Hepatocyte (in vitro differentiated cells): Measurements from ENCODE around the gene PTH2R. TPM values are rescaled to one million over a fixed set of nuclear protein-coding genes. Genes with fewer than 3 reads are reported as not detected.
A peak's percentile ranks its signal among the peaks of the same experiment; 100 is the strongest.

Experiments
- DNase-seq: peaks from one replicate; pipeline ENCODE4 v3.0.0-alpha.2; 2016; ENCODE audit warnings: low spot score
- H2AFZ ChIP-seq: fragments of 200-600 bp; sonication (generic); 2 replicates; pipeline ENCODE4 v1.6.0; 2016; ENCODE audit warnings: antibody characterized with exemption, mild to moderate bottlenecking
- H3K27ac ChIP-seq: fragments of 200-600 bp; sonication (generic); 2 replicates; pipeline ENCODE4 v1.5.1; 2016; ENCODE audit warnings: mild to moderate bottlenecking
- H3K27me3 ChIP-seq: fragments of 200-600 bp; sonication (generic); 2 replicates; pipeline ENCODE4 v1.6.1; 2016
- H3K36me3 ChIP-seq: fragments of 200-600 bp; sonication (generic); replicated peaks from 2 replicates; pipeline ENCODE4 v1.5.1; 2016; ENCODE audit warnings: low read depth; ENCODE audit not compliant: insufficient read depth
- H3K4me1 ChIP-seq: fragments of 200-600 bp; sonication (generic); 2 replicates; pipeline ENCODE4 v1.5.1; 2016; ENCODE audit warnings: mild to moderate bottlenecking, moderate library complexity; ENCODE audit not compliant: insufficient read depth
- H3K4me2 ChIP-seq: fragments of 200-600 bp; sonication (generic); 2 replicates; pipeline ENCODE4 v1.6.0; 2016
- H3K4me3 ChIP-seq: fragments of 200-600 bp; sonication (generic); 2 replicates; pipeline ENCODE4 v1.5.1; 2016; ENCODE audit warnings: mild to moderate bottlenecking
- H3K79me2 ChIP-seq: fragments of 200-600 bp; sonication (generic); 2 replicates; pipeline ENCODE4 v1.6.0; 2017; ENCODE audit warnings: mild to moderate bottlenecking
- H3K9me2 ChIP-seq: fragments of 200-600 bp; sonication (generic); replicated peaks from 2 replicates; pipeline ENCODE4 v1.6.0; 2017; ENCODE audit warnings: mild to moderate bottlenecking; ENCODE audit not compliant: insufficient read depth
- H3K9me3 ChIP-seq: fragments of 200-600 bp; sonication (generic); 2 replicates; pipeline ENCODE4 v1.5.1; 2016; ENCODE audit warnings: low read depth, mild to moderate bottlenecking
- H4K20me1 ChIP-seq: fragments of 200-600 bp; sonication (generic); 2 replicates; pipeline ENCODE4 v1.6.0; 2016; ENCODE audit warnings: mild to moderate bottlenecking; ENCODE audit not compliant: insufficient read depth, poor library complexity, severe bottlenecking
- CTCF ChIP-seq: fragments of 200-600 bp; sonication (generic); IDR thresholded peaks from 2 replicates; pipeline ENCODE4 v1.5.1; 2016; ENCODE audit warnings: antibody characterized with exemption, mild to moderate bottlenecking; ENCODE audit not compliant: poor library complexity
- EZH2 ChIP-seq: fragments of 200-600 bp; sonication (generic); IDR thresholded peaks from 2 replicates; pipeline ENCODE4 v1.6.1; 2016; ENCODE audit warnings: antibody characterized with exemption, mild to moderate bottlenecking, borderline replicate concordance
- EZH2phosphoT487 ChIP-seq: fragments of 200-600 bp; sonication (generic); IDR thresholded peaks from one replicate; pipeline ENCODE4 v1.6.1; 2018; ENCODE audit warnings: antibody characterized with exemption, mild to moderate bottlenecking, low read depth, moderate library complexity; ENCODE audit not compliant: unreplicated experiment, severe bottlenecking
- WGBS: methylation state at CpG from one replicate; pipeline ENCODE4 v1.1.6; 2016; ENCODE audit warnings: low lambda C conversion rate; ENCODE audit errors: missing lambda C conversion rate; 5-methylcytosine and 5-hydroxymethylcytosine counted together
- polyA plus RNA-seq: library from polyadenylated mRNA; unstranded; fragments of >200 nt; fragmentation: Nextera tagmentation; extraction: Ambion mirVana; gene quantifications from 2 replicates; pipeline ENCODE4 v1.2.1, GENCODE V29; 2016
- total RNA-seq: library from RNA; depleted of rRNA; stranded (reverse); fragments of >200 nt; gene quantifications from 2 replicates; pipeline ENCODE4 v1.2.3, GENCODE V29; 2014

The PTH2R gene
- total and polyA plus RNA-seq, 2 experiments from 2014 or later, result not detected

- no peak for DNase-seq
- 17% methylated on average over 1 of the region's 1 CpG for WGBS
- Histone ChIP-seq H3K9me2 (no peaks in the 10 kb centered on the region), H3K27ac (no peak overlapping the region), H3K36me3 (no peaks in the 10 kb centered on the region), H3K79me2 (no peaks in the 10 kb centered on the region), H3K4me2 (no peak overlapping the region), H3K9me3 (no peaks in the 10 kb centered on the region), H4K20me1 (no peaks in the 10 kb centered on the region), H2AFZ (no peak overlapping the region), H3K4me1 (no peaks in the 10 kb centered on the region), H3K27me3 (peaks cover 18% of the 10 kb centered on the region), H3K4me3 (no peak overlapping the region)
- no peak for TF ChIP-seq EZH2phosphoT487
- TF ChIP-seq EZH2, result no peak
- TF ChIP-seq CTCF, result no peak
Observed at GRCh38 chr2:208399201-208399600, 7.4 kb upstream of the PTH2R start.

- no peak overlapping the region for H3K4me3 ChIP-seq
Observed at GRCh38 chr2:208407667-208408066, 1.1 kb downstream of the PTH2R start.

GRCh38 chr2:208413931-208414330 lies 7.3 kb downstream of the PTH2R start:
- H3K9me2 ChIP-seq, result no peaks in the 10 kb centered on the region
- no peaks in the 10 kb centered on the region for H4K20me1 ChIP-seq
- TF ChIP-seq EZH2phosphoT487 (no peak), EZH2 (no peak), CTCF (no peak)
- WGBS, result 78% methylated on average over 2 of the region's 2 CpGs
- no peak overlapping the region for H3K4me3 ChIP-seq
- no peaks in the 10 kb centered on the region for H3K9me3 ChIP-seq
- no peak overlapping the region for H2AFZ ChIP-seq
- no peak overlapping the region for H3K27ac ChIP-seq
- no peak overlapping the region for H3K4me2 ChIP-seq
- H3K27me3 ChIP-seq, result peaks cover under 1% of the 10 kb centered on the region
- H3K36me3 ChIP-seq, result no peaks in the 10 kb centered on the region
- H3K4me1 ChIP-seq, result no peaks in the 10 kb centered on the region
- no peaks in the 10 kb centered on the region for H3K79me2 ChIP-seq
- no peak for DNase-seq

More at GRCh38 chr2:208407667-208408066, 1.1 kb downstream of the PTH2R start:
- Histone ChIP-seq H3K79me2 (no peaks in the 10 kb centered on the region), H3K4me1 (peaks cover 13% of the 10 kb centered on the region), H2AFZ (no peak overlapping the region), H3K27ac (no peak overlapping the region), H4K20me1 (no peaks in the 10 kb centered on the region), H3K4me2 (peak overlapping the region; percentile 96), H3K36me3 (no peaks in the 10 kb centered on the region), H3K27me3 (peaks cover 55% of the 10 kb centered on the region), H3K9me3 (no peaks in the 10 kb centered on the region), H3K9me2 (no peaks in the 10 kb centered on the region)
- TF ChIP-seq EZH2 (no peak), EZH2phosphoT487 (no peak), CTCF (peak; percentile 61)
- 27% methylated on average over 9 of the region's 9 CpGs for WGBS
- peak; percentile 38 for DNase-seq

- DNase-seq, result no peak
- H2AFZ ChIP-seq, result no peak overlapping the region
- no peaks in the 10 kb centered on the region for H3K9me3 ChIP-seq
- TF ChIP-seq EZH2phosphoT487 (no peak), CTCF (no peak), EZH2 (no peak)
- no peak overlapping the region for H3K27ac ChIP-seq
- H3K27me3 ChIP-seq, result no peaks in the 10 kb centered on the region
- no peaks in the 10 kb centered on the region for H3K79me2 ChIP-seq
- 96% methylated on average over 4 of the region's 4 CpGs for WGBS
- H3K4me2 ChIP-seq, result no peak overlapping the region
- H3K9me2 ChIP-seq, result no peaks in the 10 kb centered on the region
- H4K20me1 ChIP-seq, result no peaks in the 10 kb centered on the region
- H3K4me3 ChIP-seq, result no peak overlapping the region
- H3K4me1 ChIP-seq, result no peaks in the 10 kb centered on the region
- H3K36me3 ChIP-seq, result no peaks in the 10 kb centered on the region
Observed at GRCh38 chr2:208415255-208415654, 8.7 kb downstream of the PTH2R start.
